Choroid plexus epithelial cell (primary cell): Measurements from ENCODE around the gene LIMA1.
A peak's percentile ranks its signal among the peaks of the same experiment; 100 is the strongest.

Experiments used
- DNase-seq: peaks from one replicate; pipeline ENCODE4 v3.0.0-alpha.2; 2010; ENCODE audit warnings: low read depth
- H3K4me3 ChIP-seq: 2 replicates; pipeline ENCODE4 v1.5.1; 2011; ENCODE audit warnings: low read depth, mild to moderate bottlenecking, control low read depth, low read length, moderate library complexity
- TF ChIP-seq, protein P1 (sequence below): conservative IDR thresholded peaks from 2 replicates; pipeline ENCODE4 v1.5.1; 2011; ENCODE audit warnings: low read depth, mild to moderate bottlenecking, control low read depth, inconsistent platforms, low read length, moderate library complexity

Gene LIMA1

DNA sequence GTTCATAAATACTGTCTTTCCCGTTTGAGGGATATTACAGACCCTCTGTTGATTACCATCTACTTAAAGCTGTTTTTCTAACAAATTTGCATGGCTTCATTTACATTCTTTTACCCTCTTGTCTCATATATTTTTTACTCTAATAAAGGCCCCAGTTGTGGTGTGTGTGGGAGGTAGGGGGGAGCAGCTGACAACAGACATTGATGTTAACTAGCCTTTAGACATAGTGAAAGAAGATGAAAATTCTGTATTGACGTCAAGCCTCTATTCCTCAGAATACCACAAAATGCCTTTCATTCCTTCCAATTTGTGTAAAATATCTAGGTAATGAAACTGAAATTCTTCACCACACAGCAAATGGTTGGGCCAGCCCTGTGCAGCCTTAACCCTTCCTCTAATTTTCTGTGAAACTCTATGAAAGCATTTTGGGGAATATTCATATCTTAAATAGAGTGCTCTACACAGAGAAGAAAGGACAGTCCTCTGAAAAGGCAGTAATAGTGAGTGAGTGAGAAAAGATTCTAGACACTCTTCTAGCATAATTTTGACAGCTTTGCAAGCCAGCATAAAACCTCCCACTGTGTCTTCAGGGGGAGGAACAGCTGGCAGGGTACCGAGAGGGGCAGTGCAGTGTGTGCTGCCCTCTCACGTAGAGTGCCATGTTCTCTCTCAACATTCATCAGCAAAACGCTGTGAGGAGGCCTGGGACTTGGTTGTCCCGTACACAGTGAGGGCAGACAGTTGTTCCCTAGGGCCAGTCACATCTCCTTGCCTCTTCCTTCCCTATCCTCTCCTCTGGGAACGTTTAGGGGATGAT, 96.0 kb downstream of the LIMA1 start:
- TF ChIP-seq, protein P1, sequence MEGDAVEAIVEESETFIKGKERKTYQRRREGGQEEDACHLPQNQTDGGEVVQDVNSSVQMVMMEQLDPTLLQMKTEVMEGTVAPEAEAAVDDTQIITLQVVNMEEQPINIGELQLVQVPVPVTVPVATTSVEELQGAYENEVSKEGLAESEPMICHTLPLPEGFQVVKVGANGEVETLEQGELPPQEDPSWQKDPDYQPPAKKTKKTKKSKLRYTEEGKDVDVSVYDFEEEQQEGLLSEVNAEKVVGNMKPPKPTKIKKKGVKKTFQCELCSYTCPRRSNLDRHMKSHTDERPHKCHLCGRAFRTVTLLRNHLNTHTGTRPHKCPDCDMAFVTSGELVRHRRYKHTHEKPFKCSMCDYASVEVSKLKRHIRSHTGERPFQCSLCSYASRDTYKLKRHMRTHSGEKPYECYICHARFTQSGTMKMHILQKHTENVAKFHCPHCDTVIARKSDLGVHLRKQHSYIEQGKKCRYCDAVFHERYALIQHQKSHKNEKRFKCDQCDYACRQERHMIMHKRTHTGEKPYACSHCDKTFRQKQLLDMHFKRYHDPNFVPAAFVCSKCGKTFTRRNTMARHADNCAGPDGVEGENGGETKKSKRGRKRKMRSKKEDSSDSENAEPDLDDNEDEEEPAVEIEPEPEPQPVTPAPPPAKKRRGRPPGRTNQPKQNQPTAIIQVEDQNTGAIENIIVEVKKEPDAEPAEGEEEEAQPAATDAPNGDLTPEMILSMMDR: no peak
- no peak overlapping the region for H3K4me3 ChIP-seq
- peak; percentile 96 for DNase-seq

DNA sequence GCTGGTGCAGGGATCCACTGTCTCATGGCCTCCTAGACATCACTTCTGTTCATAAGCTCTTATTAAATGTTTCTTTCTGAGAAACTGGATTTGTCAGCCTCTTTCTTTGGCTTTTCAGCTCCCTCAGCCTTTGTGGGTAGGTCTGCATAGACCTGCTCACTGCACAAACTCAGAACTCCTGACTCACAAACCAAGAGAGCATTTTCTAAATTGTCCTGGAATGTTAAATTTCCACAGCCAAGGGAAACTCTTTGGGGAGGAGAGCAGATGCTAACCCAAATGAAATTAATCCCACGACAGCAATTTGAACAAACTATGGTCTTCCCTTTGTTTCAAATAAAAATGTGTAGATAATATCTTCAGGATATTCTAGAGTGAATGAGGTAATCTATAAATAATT, 96.6 kb downstream of the LIMA1 start:
- DNase-seq: peak; percentile 64
- TF ChIP-seq, protein P1: no peak
- no peak overlapping the region for H3K4me3 ChIP-seq

DNA sequence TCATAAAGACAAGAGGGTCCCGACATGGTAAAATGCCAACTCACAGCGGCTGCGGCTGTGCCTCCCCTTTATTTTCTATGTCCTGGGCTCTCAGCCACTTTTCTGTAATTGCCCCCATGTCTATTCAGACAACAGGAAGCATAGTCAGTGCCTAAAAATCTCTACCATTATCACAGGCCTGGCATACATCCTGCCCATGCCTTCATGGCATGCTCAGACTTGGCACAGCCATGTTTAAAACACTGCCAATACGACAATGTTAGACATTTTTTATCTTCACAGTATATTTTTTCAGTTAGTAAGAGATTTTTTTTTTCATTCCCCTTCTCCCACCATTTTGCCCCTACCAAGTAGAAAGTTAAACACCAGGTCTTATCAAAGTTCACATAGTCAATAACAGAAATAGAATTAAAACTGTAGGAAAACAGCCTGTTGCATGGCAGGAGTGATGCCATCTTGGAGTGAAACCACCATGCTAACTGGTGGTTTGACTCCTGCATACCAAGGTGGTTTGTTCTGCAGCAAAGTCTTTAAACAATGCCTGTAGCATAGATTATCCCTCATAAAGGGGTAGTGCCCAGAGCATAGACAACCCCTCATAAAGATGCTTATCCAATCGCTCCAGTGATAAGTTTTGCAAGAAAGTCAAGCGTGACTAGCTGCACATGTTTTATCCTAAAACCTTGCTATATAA, 97.2 kb downstream of the LIMA1 start:
- TF ChIP-seq, protein P1: no peak
- peak; percentile 38 for DNase-seq
- no peak overlapping the region for H3K4me3 ChIP-seq

DNA sequence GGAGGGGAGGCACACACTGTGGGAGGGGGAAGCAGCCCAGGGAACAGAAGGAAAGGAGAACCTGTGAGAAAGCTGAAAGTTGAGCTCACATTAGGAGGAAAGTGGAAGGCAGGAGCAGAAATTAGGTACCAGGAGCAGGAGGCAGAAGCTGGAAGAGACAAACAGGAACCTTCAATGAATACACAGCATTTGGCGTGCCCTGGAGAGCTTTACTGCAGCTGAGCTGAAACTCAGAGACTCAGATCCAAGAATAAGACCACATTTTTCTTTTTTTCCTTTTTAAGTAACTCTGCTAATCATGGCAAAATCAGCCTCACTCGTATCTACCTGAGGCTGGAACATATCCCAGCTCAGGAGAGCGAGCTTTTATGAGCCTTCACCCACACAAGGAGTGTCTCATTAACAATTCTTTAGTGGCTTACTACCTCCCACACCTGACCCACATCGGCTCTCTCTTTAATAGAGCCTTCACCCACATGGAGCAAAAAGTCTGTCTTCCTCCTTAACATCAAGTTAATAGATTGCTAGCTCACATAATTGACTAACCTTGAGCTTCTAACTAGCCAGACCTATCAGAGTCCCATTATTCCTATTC, 97.9 kb downstream of the LIMA1 start:
- DNase-seq: no peak
- no peak overlapping the region for H3K4me3 ChIP-seq
- TF ChIP-seq, protein P1: no peak

DNA sequence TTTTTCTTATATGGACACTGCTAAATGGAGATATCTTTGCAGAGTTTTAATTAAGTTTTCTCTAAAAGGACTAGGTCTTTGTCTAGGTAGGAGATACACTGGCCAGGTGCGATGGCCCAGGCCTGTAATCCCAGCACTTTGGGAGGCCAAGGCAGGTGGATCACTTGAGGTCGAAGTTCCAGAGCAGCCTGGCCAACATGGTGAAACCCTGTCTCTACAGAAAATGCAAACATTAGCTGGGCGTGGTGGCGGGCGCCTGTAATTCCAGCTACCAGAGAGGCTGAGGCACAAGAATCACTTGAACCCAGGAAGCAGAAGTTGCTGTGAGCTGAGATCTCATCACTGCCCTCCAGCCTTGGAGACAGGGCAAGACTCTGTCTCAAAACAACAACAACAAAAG, 99.1 kb downstream of the LIMA1 start:
- TF ChIP-seq, protein P1: no peak
- no peak for DNase-seq
- H3K4me3 ChIP-seq: no peak overlapping the region

DNA sequence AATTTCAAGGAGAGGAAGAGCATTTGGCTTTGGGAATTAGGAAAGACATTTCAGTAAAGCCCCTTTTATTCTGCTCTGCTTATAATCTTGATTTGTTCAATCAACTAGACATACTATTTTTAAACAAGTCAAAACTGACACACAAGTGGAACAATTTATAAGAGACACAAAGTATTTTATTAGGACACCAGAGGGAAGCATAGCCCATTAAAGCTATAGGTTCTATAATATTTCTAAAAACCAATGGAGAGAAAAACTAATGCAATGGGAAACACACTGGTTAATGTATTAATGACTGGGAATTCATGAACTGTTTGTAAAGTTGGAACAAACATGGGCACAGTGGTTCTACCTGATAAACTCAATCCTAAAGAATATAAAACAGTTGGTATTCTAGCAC, 100.9 kb downstream of the LIMA1 start:
- no peak overlapping the region for H3K4me3 ChIP-seq
- no peak for DNase-seq
- TF ChIP-seq, protein P1: no peak
